ENCODE measurements around the gene TLK1.
A peak's percentile ranks its signal among the peaks of the same experiment; 100 is the strongest.
"Not testable (repeated sequence)": the region's sequence is repeated elsewhere in the genome, so short reads cannot be mapped to it uniquely, and the experiment has no call there.

Gene TLK1

DNA sequence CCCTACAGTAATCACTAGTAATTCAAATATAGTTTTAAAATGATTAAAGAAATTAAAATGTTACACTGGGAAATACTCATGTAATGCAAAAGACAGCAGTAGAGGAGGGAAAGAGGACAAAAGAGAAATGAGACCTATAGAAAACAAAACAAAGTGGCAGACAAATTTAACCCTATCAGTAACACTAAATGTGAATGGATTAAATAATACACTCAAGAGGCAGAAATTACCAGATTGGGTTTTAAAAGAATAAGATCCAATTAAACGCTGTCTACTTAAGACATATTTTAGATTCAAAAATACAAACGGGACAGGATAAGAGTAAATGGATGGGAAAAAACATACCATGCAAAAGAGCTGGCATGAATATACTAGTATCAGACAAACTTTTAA is 17.0 kb downstream of the TLK1 start:
- no peak for DNase-seq (ENCODE audit: low read depth, low spot score)

DNA sequence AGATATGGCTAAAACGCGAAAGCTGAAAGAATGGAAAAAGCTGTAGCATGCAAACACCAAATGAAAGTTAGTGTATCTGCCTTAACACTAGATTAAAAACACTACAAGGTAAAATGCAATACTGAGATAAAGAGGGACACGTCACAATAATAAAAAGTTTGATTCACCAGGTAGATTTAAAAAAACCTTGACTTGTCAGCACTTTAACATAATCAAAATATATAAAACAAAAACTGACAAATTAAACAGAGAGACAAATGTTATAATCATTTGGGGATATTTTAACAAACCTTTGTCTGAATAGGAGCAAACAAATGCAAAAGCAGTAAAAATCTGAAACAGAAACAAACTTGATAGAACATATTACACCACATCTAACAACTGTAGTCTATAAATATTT is 18.3 kb downstream of the TLK1 start:
- no peak for DNase-seq (ENCODE audit: low read depth, low spot score)

DNA sequence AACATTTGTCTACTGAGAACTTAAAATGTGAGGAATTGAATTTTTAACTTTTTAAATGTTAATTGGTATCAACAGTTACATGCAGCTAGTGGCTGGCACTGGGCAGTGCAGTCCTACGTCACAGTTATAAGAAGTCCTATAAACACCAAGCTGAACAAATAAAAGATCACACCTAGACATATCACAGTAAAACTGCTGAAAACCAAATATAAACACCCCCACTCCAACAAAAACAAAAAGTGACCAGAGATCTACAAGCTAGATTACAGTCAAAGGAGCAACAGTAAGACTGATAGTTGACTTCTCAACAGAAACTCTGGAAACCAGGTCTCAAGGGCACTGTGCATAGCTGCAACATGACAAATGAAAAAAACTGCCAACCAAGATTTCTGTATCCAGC is 19.4 kb downstream of the TLK1 start:
- DNase-seq (ENCODE audit: low read depth, low spot score): peak; percentile 18

DNA sequence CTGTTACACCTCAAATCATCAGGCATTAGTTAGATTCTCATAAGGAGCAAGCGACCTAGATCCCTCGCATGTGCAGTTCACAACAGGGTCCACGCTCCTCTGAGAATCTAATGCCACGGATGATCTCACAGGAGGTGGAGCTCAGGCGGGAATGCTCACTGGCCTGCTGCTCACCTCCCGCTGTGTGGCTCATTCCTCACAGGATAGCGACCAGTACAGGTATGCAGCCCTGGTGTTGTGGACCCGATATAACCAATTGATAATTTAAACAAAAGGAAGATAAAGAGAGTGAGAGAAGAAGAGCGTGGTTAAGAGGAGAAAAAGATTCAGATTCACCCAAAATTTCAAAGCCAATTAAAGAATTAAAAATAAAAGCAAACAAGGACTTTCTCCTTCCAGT is 20.8 kb downstream of the TLK1 start:
- DNase-seq (ENCODE audit: low read depth, low spot score): no peak

DNA sequence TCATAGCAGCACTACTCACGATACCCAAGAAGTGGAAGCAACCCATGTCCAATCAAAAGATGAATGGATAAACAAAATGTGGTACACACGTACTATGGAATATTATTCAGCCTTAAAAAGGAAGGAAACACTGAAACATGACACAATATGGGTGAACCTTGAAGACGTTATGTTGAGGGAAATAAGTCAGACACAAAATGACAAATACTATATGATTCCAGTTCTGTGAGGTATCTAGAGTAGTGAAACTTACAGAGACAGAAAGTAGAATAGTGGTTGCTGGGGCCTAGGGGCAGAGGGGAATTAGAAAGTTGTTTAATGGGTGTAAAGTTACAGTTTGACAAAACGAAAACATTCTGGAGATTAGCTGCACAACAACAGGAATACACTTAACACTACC is 24.7 kb downstream of the TLK1 start:
- no peak for DNase-seq (ENCODE audit: low read depth, low spot score)

DNA sequence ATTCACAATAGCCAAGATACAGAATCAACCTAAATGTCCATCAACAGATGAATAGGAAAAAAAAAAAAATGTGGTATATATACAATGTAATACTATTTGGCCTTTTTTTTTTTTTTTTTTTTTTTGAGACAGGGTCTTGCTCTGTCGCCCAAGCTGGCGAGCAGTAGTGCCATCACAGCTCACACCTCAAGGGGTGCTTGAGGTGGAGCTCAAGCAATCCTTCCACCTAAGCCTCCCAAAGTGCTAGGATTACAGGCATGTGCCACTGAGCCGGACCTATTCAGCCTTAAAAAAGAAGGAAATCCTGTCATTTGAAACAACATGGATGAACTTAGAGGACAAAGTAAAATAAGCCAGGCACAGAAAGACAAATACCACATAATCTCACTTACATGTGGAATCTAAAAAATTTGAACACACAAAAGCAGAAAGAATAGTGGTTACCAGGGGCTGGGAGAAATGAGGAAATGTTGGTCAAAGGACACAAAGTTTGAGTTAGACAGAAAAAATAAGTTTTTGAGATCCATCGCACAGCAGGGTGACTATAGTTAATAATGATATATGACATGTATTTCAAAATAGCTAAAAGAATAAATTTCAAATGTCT is 26.0 kb downstream of the TLK1 start:
- peak; percentile 57 for DNase-seq (ENCODE audit: low read depth, low spot score)

DNA sequence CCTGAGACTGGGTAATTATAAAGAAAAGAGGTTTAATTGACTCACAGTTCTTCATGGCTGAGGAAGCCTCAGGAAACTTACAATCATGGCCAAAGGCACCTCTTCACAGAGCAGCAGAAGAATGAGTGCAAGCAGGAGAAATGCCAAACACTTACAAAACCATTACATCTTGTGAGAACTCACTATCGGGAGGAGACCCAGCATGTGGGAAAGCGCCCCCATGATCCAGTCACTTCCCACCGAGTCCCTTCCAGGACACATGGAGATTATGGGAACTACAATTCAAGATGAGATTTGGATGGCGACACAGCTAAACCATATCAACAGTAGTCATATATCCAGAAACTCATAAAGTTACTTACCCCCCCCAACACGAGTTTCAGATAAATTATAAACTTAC is 28.6 kb downstream of the TLK1 start:
- DNase-seq (ENCODE audit: low read depth, low spot score): no peak

DNA sequence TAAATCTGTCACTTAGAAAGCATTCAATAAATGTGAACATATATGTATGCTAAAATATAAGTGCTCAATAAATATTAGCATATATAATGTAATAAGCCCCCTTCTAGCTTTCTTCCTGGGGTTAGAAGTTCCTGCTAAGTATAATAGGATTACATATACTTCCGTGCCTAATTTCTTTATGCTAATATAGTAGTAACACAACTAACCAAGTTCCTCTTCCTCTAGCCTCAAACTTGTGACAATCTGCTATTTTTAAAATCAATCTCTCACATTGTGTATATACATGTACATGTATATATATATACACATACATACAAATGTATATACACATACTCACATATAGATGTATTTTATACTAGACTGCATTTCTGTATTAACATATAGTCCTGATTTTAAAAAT is 32.2 kb downstream of the TLK1 start:
- DNase-seq (ENCODE audit: low read depth, low spot score): no peak

DNA sequence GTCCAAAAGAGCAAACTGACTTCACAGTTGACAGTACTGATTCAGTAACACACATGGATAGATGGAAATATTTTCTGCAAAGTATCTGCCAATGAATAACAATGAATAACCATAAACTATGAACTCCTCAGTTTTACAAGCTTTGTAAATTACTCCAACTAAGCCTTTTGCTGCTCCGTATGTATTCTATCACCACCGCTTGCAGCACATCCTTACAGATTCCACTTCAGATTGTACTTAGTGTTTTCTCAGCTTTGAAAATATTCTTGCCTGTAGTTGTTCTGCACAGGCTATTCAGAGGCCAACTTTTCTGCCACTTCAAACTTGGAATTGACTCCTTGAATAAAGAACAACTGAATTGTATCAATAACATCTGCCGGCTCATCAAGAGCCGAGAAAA is 36.2 kb downstream of the TLK1 start:
- no peak for DNase-seq (ENCODE audit: low read depth, low spot score)

DNA sequence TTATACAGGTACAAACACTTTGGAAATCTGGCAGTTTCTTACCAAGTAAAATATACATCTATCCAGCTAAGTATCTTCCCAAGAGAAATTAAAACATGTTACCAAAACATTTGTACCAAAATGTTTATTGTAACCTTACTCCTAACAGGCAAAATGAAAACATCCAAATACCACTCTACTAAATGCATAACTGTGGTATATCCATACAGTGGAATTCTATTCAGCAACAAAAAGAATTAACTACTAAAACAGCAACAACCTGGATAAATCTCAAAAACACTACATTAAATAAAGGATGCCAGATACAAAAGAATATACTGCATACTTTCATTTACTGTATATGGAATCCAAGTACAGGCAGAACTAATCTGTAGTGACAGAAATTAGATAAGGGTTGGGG is 51.1 kb downstream of the TLK1 start:
- DNase-seq (ENCODE audit: low read depth, low spot score): no peak

DNA sequence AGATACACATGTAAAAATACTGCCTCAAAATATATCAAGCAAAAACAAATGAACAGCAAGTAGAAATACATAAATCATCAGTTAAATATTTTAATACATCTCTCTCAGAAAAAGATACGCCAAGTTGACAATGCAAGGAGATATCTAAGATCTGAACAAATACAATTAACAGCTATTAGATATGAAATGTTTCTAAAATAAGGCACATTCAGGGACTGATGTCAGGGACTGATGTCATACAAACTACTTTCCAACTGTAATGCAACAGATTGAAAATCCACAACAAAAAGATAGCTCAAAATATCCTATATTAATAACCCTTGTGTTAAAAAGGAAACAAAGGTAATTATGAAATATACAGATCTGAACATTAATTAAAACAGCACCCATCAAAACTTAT is 51.7 kb downstream of the TLK1 start:
- DNase-seq (ENCODE audit: low read depth, low spot score): no peak

DNA sequence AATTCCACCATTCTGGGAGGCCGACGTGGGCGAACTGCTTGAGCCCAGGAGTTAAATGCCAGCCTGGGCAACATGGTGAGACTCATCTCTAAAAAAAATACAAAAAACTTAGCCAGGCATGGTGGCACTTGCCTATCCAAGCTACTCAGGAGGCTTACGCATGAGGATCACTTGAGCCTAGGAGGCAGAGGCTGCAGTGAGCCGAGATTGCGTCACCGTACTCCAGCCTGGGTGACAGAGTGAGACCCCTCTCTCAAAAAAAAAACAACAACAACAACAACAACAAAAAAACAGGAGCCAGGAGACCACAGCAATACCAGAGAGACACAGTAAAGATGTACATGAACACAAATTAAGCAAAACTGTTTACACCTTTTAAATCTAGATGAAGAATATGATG is 52.9 kb downstream of the TLK1 start:
- DNase-seq (ENCODE audit: low read depth, low spot score): no peak

DNA sequence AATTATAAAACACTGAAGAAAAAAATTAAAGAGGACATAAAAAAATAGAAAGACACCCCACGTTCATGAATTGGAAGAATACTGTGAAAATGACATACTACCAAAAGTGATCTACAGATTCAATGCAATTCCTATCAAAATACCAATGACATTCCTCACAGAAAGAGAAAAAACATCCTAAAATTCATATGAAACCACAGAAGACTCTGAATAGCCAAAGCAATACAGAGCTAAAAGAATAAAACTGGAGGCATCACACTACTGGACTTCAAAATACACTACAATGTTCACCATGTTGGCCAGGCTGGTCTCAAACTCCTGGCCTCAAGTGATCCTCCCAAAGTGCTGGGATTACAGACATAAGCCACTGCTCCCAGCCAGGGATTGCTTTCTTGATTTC is 56.3 kb downstream of the TLK1 start:
- no peak for DNase-seq (ENCODE audit: low read depth, low spot score)

DNA sequence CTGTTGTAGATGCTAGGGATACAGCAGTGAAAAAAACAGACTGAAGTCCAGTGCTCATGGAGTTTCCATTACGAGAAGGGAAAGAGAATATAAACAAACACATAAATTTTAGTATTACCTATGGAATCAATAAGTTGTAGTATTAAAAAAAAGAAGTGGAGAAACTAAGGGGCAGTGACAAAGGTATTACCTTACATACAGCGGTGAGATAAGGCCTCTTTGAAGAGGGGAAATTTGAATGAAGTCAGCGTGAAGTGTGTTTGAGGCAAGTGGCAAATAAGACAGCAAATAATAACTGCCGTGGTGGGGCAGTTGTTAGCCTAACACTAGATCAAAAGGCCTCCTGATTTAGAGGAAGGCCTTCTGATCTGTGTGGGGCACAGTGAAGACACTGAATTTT is 57.9 kb downstream of the TLK1 start:
- DNase-seq (ENCODE audit: low read depth, low spot score): no peak

DNA sequence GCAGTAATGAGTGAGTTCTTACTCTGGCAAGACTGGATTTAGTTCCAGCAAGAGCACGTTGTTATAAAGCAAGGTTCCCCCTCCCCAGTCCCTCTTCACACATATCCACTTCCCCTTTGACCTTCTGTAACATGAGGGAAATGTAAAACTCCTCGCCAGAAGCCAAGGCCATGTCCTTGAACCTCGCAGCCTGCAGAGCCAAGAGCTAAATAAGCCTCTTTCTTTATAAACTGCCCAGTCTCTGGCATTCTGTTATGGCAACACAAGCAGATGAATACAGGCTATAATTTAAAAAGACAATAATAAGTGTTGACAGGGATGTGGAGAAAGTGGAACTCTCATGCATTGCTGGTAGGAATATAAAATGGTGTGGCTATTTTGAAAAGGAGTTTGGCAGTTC is 60.3 kb downstream of the TLK1 start:
- DNase-seq (ENCODE audit: low read depth, low spot score): no peak

DNA sequence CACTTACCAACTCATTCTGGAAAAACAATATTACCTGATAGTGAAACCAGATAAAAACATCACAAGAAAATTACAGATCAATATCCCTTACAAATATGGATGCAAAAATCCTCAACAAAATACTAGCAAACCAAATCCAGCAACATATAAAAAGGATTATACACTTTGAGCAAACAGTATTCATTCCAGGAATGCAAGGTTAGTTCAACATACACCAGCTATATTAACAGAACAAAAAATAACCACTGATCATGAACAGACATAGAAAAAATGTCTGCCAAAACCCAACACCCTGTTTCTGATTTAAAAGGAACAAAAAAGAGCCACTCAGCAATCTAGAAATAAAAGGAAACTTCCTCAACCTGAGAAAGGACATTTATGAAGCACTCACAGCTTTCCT is 62.1 kb downstream of the TLK1 start:
- no peak for DNase-seq (ENCODE audit: low read depth, low spot score)

DNA sequence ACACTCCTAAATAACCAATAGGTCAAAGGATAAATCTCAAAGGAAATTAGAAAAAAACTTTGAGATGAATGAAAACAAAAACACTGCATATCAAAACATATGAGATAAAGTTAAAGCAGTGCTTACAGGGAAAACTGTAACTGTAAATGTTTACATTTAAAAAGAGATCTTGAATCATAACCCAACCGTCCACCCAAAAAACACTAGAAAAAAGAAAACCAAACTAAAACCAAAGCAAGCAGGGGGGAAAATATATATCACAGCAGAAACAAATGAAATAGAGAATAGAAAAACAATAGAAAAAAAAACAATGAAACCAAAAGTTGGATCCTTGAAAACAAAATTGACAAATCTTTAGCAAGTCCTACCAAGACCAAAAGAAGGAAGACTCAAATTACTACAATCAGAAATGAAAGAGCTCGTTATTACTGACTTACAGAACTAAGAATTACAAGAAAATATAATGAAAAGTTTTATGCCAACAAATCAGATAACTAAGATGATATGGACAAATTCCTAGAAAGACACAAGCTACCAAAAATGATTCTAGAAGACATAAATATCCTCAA is 65.6 kb downstream of the TLK1 start:
- DNase-seq (ENCODE audit: low read depth, low spot score): no peak

DNA sequence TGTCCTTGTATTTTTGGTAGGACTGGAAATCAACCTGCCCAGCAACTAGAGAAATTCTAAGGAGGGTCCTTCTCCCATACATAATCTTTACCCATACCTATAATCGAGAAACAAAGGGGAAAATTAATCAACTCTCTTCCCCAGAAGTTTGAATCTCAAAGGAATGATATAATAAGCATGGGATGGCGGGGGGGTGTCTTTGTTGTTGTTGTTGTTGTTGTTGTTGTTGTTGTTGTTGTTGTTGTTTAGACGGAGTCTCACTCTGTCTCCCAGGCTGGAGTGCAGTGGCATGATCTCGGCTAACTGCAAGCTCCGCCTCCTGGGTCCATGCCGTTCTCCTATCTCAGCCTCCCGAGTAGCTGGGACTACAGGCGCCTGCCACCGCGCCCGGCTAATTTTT is 69.2 kb downstream of the TLK1 start:
- DNase-seq (ENCODE audit: low read depth, low spot score): not testable (repeated sequence)

DNA sequence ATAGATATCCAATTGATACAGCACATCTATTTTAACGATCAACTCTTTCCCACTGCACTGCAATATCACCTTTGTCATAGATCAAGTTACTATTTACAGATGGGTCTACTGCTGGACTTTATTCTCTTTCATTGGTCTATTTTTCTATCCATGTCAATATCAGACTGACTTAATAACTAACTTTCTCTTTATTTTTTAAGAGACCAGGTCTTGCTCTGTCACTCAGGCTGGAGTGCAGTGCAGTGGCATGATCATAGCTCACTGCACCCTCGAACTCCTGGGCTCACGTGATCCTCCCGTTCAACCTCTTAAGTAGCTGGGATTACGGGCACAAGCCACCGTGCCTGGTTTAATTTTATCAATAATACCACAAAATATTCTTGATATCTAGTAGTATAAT is 71.2 kb downstream of the TLK1 start:
- DNase-seq (ENCODE audit: low read depth, low spot score): no peak

DNA sequence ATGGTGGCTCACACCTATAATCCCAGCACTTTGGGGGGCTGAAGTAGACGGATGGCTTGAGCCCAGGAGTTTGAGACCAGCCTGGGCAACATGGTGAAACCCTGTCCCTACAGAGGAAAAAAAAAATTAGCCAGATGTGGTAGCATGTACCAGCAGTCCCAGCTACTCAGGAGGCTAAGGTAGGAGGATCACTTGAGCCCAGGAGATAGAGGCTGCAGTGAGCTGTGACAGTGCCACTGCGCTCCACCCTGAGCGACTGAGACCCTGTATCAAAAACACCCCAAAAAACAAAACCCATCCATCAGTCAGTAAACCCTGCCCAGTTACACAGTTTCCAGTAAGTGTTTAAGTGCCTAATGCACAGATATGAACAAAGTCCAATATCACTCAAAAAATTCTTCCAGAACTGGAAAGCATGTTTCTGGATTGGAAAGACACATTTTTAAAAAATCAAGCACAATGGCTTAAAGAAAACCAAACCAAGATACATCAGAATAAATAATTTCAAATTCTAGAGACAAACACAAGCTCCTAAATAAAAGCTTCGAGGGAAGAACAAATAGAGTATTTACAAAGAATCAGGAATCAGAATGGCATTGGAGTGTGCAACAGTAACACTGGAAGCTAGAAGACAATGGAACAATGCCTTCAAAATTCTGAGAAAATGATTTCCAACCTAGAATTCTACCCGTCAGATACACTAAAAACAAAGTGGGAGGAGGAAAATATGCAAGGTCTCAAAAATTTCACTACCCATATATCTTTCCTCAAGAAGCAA is 72.4 kb downstream of the TLK1 start:
- DNase-seq (ENCODE audit: low read depth, low spot score): no peak

DNA sequence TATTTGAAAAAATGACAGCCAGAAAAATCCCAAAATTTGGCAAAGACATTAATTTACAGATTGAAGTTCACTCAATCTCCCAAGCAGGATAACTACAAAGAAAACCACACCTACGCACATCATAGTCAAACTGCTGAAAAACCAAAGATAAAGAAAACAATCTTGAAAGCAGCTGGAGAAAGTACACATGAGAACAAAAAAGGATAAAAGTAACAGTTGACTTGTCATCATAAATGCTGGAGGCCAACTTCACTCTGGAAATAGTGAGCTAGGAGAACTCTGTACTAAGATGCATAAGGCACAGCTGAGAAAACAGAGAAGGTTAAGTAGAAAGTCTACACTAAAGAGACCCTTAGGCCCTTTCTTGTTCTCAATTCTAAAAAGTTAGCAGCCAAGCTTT is 73.1 kb downstream of the TLK1 start:
- DNase-seq (ENCODE audit: low read depth, low spot score): no peak

DNA sequence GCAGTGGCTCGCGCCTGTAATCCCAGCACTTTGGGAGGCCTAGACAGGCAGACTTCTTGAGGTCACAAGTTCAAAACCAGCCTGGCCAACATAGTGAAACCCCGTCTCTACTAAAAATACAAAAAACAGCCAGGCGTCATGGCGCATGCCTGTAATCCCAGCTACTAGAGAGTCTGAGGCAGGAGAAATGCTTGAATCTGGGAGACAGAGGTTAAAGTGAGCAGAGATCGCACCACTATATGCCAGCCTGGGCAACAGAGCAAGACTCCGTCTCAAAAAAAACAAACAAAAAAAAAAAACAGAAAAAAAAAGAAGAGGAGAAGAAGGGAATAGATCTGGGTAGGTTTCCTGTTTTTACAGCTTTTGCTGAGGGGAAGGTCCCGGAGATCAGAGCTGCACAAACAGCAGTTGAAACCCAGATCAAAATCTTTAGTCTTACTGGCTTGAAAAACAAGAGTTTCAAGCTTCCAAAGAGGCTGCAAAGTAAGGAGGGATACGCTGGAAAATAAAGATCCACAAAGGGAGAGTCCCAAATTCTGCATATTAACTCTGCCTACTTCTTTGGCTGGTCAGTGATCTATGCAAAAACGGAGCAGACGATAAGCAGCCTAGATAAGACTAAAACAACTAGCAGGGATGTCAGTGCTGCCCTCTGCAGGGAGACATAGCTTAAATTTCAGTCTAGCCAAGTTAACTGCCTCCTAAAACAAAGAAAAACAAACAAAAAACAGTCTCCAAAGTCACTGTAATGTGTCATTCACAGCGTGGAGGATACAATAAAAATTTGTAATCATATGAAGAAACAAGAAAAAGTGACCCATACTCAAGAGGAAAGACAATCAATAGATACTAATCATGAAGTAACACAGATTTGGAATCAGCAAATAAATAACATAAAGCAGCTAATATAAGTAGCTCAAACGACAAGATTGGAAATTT is 74.1 kb downstream of the TLK1 start:
- DNase-seq (ENCODE audit: low read depth, low spot score): peak; percentile 59
